ENCODE measurements around the gene MMP17. TPM values are rescaled to one million over a fixed set of nuclear protein-coding genes. Genes with fewer than 3 reads are reported as not detected.
A peak's percentile ranks its signal among the peaks of the same experiment; 100 is the strongest.
"Not testable (repeated sequence)": the region's sequence is repeated elsewhere in the genome, so short reads cannot be mapped to it uniquely, and the experiment has no call there.

Gene MMP17
- total RNA-seq, 2 experiments from 2014 or later = 0.48 to 1.1 TPM

GRCh38 chr12:131877216-131877615 is 49.0 kb downstream of the MMP17 start:
- CTCF ChIA-PET; H3K27ac Mint-ChIP-seq; DNase-seq; H3K36me3 Mint-ChIP-seq (ENCODE audit: low read depth); H3K4me1 Mint-ChIP-seq; POLR2A ChIA-PET; H3K9me3 Mint-ChIP-seq; H3K4me3 Mint-ChIP-seq: not testable (repeated sequence)
- peaks cover 11% of the 10 kb centered on the region for H3K27me3 Mint-ChIP-seq

- H3K9me3 Mint-ChIP-seq; H3K36me3 Mint-ChIP-seq (ENCODE audit: low read depth); POLR2A ChIA-PET; H3K4me3 Mint-ChIP-seq; H3K27ac Mint-ChIP-seq; CTCF ChIA-PET; DNase-seq: not testable (repeated sequence)
- H3K4me1 Mint-ChIP-seq = peaks cover 10% of the 10 kb centered on the region
- peaks cover 11% of the 10 kb centered on the region for H3K27me3 Mint-ChIP-seq
These were observed 50.2 kb downstream of the MMP17 start for GRCh38 chr12:131878436-131878835.

GRCh38 chr12:131882804-131883520 is 54.8 kb downstream of the MMP17 start:
- H3K4me3 Mint-ChIP-seq = no peak overlapping the region
- peaks cover 5% of the 10 kb centered on the region for H3K27me3 Mint-ChIP-seq
- no peak for DNase-seq
- H3K4me1 Mint-ChIP-seq = peaks cover 26% of the 10 kb centered on the region
- peaks cover 10% of the 10 kb centered on the region for H3K9me3 Mint-ChIP-seq
- ChIA-PET POLR2A (no interaction called here), CTCF (no interaction called here)
- H3K27ac Mint-ChIP-seq = no peak overlapping the region
- H3K36me3 Mint-ChIP-seq (ENCODE audit: low read depth) = peaks cover 6% of the 10 kb centered on the region

GRCh38 chr12:131883521-131883900 is 55.3 kb downstream of the MMP17 start:
- no peak overlapping the region for H3K27ac Mint-ChIP-seq
- peaks cover 23% of the 10 kb centered on the region for H3K4me1 Mint-ChIP-seq
- H3K27me3 Mint-ChIP-seq = peaks cover 5% of the 10 kb centered on the region
- H3K9me3 Mint-ChIP-seq = peaks cover 10% of the 10 kb centered on the region
- CTCF ChIA-PET = no interaction called here
- no peak for DNase-seq
- POLR2A ChIA-PET = no interaction called here
- H3K36me3 Mint-ChIP-seq (ENCODE audit: low read depth) = peaks cover 6% of the 10 kb centered on the region
- H3K4me3 Mint-ChIP-seq = no peak overlapping the region

- H3K36me3 Mint-ChIP-seq (ENCODE audit: low read depth); H3K27ac Mint-ChIP-seq; H3K4me3 Mint-ChIP-seq; DNase-seq: not testable (repeated sequence)
- H3K9me3 Mint-ChIP-seq = peaks cover 10% of the 10 kb centered on the region
- H3K27me3 Mint-ChIP-seq = peaks cover 10% of the 10 kb centered on the region
- peaks cover 20% of the 10 kb centered on the region for H3K4me1 Mint-ChIP-seq
- ChIA-PET CTCF (interaction anchor here (0.7 kb wide), 1 partner anchor 15 kb away, joined by 5 read pairs; no protein-coding TSS in a partner anchor), POLR2A (interaction anchor here (1.4 kb wide), 1 partner anchor 18 kb away, joined by 3 read pairs; no protein-coding TSS in a partner anchor)
These were observed 56.9 kb downstream of the MMP17 start for GRCh38 chr12:131885076-131885475.

GRCh38 chr12:131885543-131886057 is 57.4 kb downstream of the MMP17 start:
- Mint-ChIP-seq H3K4me3 (no peak overlapping the region), H3K36me3 (ENCODE audit: low read depth) (peaks cover 6% of the 10 kb centered on the region), H3K4me1 (peaks cover 20% of the 10 kb centered on the region), H3K9me3 (peaks cover 10% of the 10 kb centered on the region), H3K27me3 (peaks cover 10% of the 10 kb centered on the region), H3K27ac (no peak overlapping the region)
- ChIA-PET CTCF (no interaction called here), POLR2A (interaction anchor here (1.4 kb wide), 1 partner anchor 17 kb away, joined by 3 read pairs; no protein-coding TSS in a partner anchor)
- no peak for DNase-seq

- H3K27ac Mint-ChIP-seq; H3K9me3 Mint-ChIP-seq; H3K36me3 Mint-ChIP-seq (ENCODE audit: low read depth); H3K4me3 Mint-ChIP-seq; POLR2A ChIA-PET; CTCF ChIA-PET; DNase-seq; H3K27me3 Mint-ChIP-seq: not testable (repeated sequence)
- H3K4me1 Mint-ChIP-seq = peaks cover 11% of the 10 kb centered on the region
These were observed 63.5 kb downstream of the MMP17 start for GRCh38 chr12:131891722-131892121.

GRCh38 chr12:131892711-131893604 is 64.8 kb downstream of the MMP17 start:
- ChIA-PET POLR2A (no interaction called here), CTCF (no interaction called here)
- no peak for DNase-seq
- Mint-ChIP-seq H3K27me3 (peaks cover 5% of the 10 kb centered on the region), H3K36me3 (ENCODE audit: low read depth) (no peaks in the 10 kb centered on the region), H3K4me3 (no peak overlapping the region), H3K27ac (no peak overlapping the region), H3K9me3 (no peaks in the 10 kb centered on the region), H3K4me1 (peaks cover 20% of the 10 kb centered on the region)

- CTCF ChIA-PET = no interaction called here
- H3K4me1 Mint-ChIP-seq = peaks cover 24% of the 10 kb centered on the region
- peak overlapping the region; percentile 50 for H3K4me3 Mint-ChIP-seq
- no peaks in the 10 kb centered on the region for H3K36me3 Mint-ChIP-seq (ENCODE audit: low read depth)
- POLR2A ChIA-PET = no interaction called here
- DNase-seq = no peak
- H3K27me3 Mint-ChIP-seq = peaks cover 5% of the 10 kb centered on the region
- no peaks in the 10 kb centered on the region for H3K9me3 Mint-ChIP-seq
- H3K27ac Mint-ChIP-seq = no peak overlapping the region
These were observed 65.6 kb downstream of the MMP17 start for GRCh38 chr12:131893605-131894312.

- peak; percentile 93 for DNase-seq
- Mint-ChIP-seq H3K27ac (peak within 1 kb of the TSS; percentile 77), H3K4me3 (peak within 1 kb of the TSS; percentile 86), H3K27me3 (peaks cover 3% of the 10 kb centered on the region), H3K4me1 (peaks cover 24% of the 10 kb centered on the region), H3K36me3 (ENCODE audit: low read depth) (no peaks in the 10 kb centered on the region), H3K9me3 (no peaks in the 10 kb centered on the region)
- ChIA-PET CTCF (no interaction called here), POLR2A (no interaction called here)
These were observed 66.2 kb downstream of the MMP17 start, which contains the start of gene ULK1 for GRCh38 chr12:131894313-131894860. Gene ULK1, plus strand, starts transcription at chr12:131894622. Its CDS starts 380 bp downstream, at chr12:131895002.

- peak; percentile 31 for DNase-seq
- Mint-ChIP-seq H3K9me3 (no peaks in the 10 kb centered on the region), H3K4me3 (peak overlapping the region; percentile 86), H3K4me1 (peaks cover 25% of the 10 kb centered on the region), H3K27me3 (no peaks in the 10 kb centered on the region), H3K36me3 (ENCODE audit: low read depth) (no peaks in the 10 kb centered on the region), H3K27ac (peak overlapping the region; percentile 77)
- ChIA-PET CTCF (no interaction called here), POLR2A (interaction anchor here (3.9 kb wide), 1 partner anchor 34 kb away, joined by 31 read pairs; the partner anchor contains the start of gene PUS1)
These were observed 66.9 kb downstream of the MMP17 start for GRCh38 chr12:131894981-131895639.

GRCh38 chr12:131895640-131896079 is 67.5 kb downstream of the MMP17 start:
- ChIA-PET CTCF (no interaction called here), POLR2A (interaction anchor here (1.2 to 3.9 kb wide), 2 partner anchors 33 to 53 kb away, joined by 3 to 31 read pairs; partner anchors contain the start of genes EP400 and PUS1)
- peak overlapping the region; percentile 86 for H3K4me3 Mint-ChIP-seq
- H3K9me3 Mint-ChIP-seq = no peaks in the 10 kb centered on the region
- DNase-seq = no peak
- H3K27ac Mint-ChIP-seq = peak overlapping the region; percentile 77
- H3K27me3 Mint-ChIP-seq = no peaks in the 10 kb centered on the region
- H3K4me1 Mint-ChIP-seq = peaks cover 26% of the 10 kb centered on the region
- no peaks in the 10 kb centered on the region for H3K36me3 Mint-ChIP-seq (ENCODE audit: low read depth)

Measured in activated CD4-positive, alpha-beta memory T cell treated with anti-CD3 and anti-CD28 coated beads, Interleukin-2, amount 10 ng/mL, durations not matched to agents 7 days and 5 days (primary cell).